H1 (cell line): ENCODE measurements around the gene PGAM1. TPM values are rescaled to one million over a fixed set of nuclear protein-coding genes. Genes with fewer than 3 reads are reported as not detected.

ENCODE experiments used
- BACH1 ChIP-seq: IDR thresholded peaks from 2 replicates; pipeline ENCODE4 v1.6.1; 2012; ENCODE audit warnings: low read length, improper control_type of control experiment
- CHD1 ChIP-seq: IDR thresholded peaks from 2 replicates; pipeline ENCODE4 v1.6.1; 2012; ENCODE audit warnings: low read depth, low read length, improper control_type of control experiment
- HDAC2 ChIP-seq, 2 experiments: fragments of 300-600 bp in 1 of 2; sonication (generic) in 1 of 2; IDR thresholded peaks; 2 replicates each; pipeline ENCODE4 v1.6.1; 2011 to 2012; ENCODE audit warnings: low read depth in 2 of 2, low read length in 2 of 2, mild to moderate bottlenecking in 2 of 2, moderate library complexity in 2 of 2, borderline replicate concordance in 1 of 2, inconsistent platforms in 1 of 2
- KDM4A ChIP-seq: IDR thresholded peaks from one replicate; pipeline ENCODE4 v1.7.1; 2012; ENCODE audit warnings: low read depth, mild to moderate bottlenecking, moderate library complexity, low read length, inconsistent platforms; ENCODE audit not compliant: severe bottlenecking
- polyA plus RNA-seq, 7 experiments: library from polyadenylated mRNA; depleted of rRNA in 3 of 7; stranded (reverse) in 5 of 7; unstranded in 2 of 7; fragments of >200 nt in 5 of 7; fragments of 200-250 nt in 2 of 7; gene quantifications; 1 replicate in 5 of 7; 2 replicates in 1 of 7; 4 replicates in 1 of 7; pipeline versions ENCODE4 v1.2.1 to v1.2.3, GENCODE V29; 2011 to 2013; ENCODE audit warnings: missing spikeins in 2 of 7, mixed read lengths in 2 of 7
- total RNA-seq: library from RNA; stranded (reverse); fragmentation: NEBNext Ultra II Directional; extraction: Animal tissue kit (Norgen Biotek cat#: 25700); gene quantifications from 2 replicates; pipeline ENCODE4 v1.2.1, GENCODE V29; 2021
- TF ChIP-seq, protein P1 (sequence below): IDR thresholded peaks from 2 replicates; pipeline ENCODE4 v1.6.1; 2012; ENCODE audit warnings: inconsistent platforms

The PGAM1 gene
- total and polyA plus RNA-seq, 2 of the 8 experiments (the other 6 are each of a cell fraction or from before 2014, with no cell fraction given) = 791 to 799 TPM

DNA sequence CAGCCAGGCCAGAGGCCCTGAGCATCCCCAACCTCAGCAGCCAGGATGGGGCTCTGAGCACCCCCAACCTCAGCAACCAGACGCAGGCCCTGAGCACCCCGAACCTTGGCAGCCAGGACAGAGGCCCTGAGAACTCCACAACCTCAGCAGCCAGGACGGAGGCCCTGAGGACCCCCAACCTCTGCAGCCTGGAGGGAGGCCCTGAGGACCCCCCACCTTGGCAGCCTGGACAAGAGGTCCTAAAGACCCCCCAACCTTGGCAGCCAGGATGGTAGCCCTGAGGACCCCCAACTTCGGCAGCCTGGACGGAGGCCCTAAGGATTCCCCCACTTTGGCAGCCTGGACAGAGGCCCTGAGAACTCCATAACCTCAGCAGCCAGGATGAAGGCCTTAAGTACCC lies 41.8 kb upstream of the PGAM1 start (continued):
- TF ChIP-seq, protein P1, sequence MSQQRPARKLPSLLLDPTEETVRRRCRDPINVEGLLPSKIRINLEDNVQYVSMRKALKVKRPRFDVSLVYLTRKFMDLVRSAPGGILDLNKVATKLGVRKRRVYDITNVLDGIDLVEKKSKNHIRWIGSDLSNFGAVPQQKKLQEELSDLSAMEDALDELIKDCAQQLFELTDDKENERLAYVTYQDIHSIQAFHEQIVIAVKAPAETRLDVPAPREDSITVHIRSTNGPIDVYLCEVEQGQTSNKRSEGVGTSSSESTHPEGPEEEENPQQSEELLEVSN = no peak
- no peak for TF ChIP-seq KDM4A
- no peak for TF ChIP-seq HDAC2 (IDR thresholded peaks at IDR 0.05; ENCODE audit: borderline replicate concordance in 1 of 2, low read depth in 2 of 2, low read length in 2 of 2)
- no peak for TF ChIP-seq CHD1
- no peak for TF ChIP-seq BACH1
